Fibroblast of lung (primary cell): ENCODE results near the gene RAB34.

Source experiments
- CTCF ChIP-seq, 2 donors: IDR thresholded peaks in 1 of 2; conservative IDR thresholded peaks in 1 of 2; 1 replicate in 1 of 2; 2 replicates in 1 of 2; pipeline ENCODE4 v1.5.1; 2011 to 2012; ENCODE audit warnings: low read length in 2 of 2, control low read depth in 1 of 2, inconsistent platforms in 1 of 2, low read depth in 1 of 2, mild to moderate bottlenecking in 1 of 2
- EZH2 ChIP-seq: IDR thresholded peaks from 2 replicates; pipeline ENCODE4 v1.5.1; 2012; ENCODE audit warnings: low read length, control low read depth, mild to moderate bottlenecking; ENCODE audit errors: missing control alignments

- TF ChIP-seq CTCF (conservative IDR thresholded peaks at IDR 0.05 in 1 of 2, IDR thresholded peaks at IDR 0.05 in 1 of 2; ENCODE audit: low read depth in 1 of 2, low read length in 2 of 2) (no peak), EZH2 (no peak)
Measured at GRCh38 chr17:28702026-28702751, 15.5 kb downstream of the RAB34 start.
